Stomach (tissue), 9 donors: ENCODE results near the gene SYT7. TPM values are rescaled to one million over a fixed set of nuclear protein-coding genes. Genes with fewer than 3 reads are reported as not detected.

Experiments
- DNase-seq, 2 donors: peaks; one replicate each; pipeline versions ENCODE4 v3.0.0 to v3.0.0-alpha.2; 2013 to 2019
- H3K27ac ChIP-seq, 5 donors: fragments of 200-600 bp in 4 of 5; sonication (generic) in 4 of 5; one replicate each; pipeline ENCODE4 v1.5.1; 2013 to 2019; ENCODE audit warnings: mild to moderate bottlenecking in 1 of 5, moderate library complexity in 1 of 5
- H3K27me3 ChIP-seq, 3 donors: fragments of 200-600 bp; sonication (generic); one replicate each; pipeline ENCODE4 v1.5.1; 2017 to 2019; ENCODE audit warnings: mixed run types in 1 of 3
- H3K36me3 ChIP-seq, 4 donors: fragments of 200-600 bp; sonication (generic); 1 replicate in 3 of 4; 2 replicates in 1 of 4; pipeline ENCODE4 v1.5.1; 2016 to 2019
- H3K4me1 ChIP-seq, 4 donors: fragments of 200-600 bp; sonication (generic); one replicate each; pipeline ENCODE4 v1.5.1; 2016 to 2019
- H3K4me3 ChIP-seq, 4 donors: fragments of 200-600 bp; sonication (generic) in 3 of 4; one replicate each; pipeline ENCODE4 v1.5.1; 2016 to 2019; ENCODE audit warnings: mild to moderate bottlenecking in 1 of 4
- H3K9me3 ChIP-seq, 4 donors: fragments of 200-600 bp; sonication (generic); one replicate each; pipeline ENCODE4 v1.5.1; 2016 to 2019
- EP300 ChIP-seq: sonication (generic); formaldehyde crosslinking; IDR thresholded peaks from one replicate; pipeline ENCODE4 v1.6.1; 2017; ENCODE audit warnings: antibody characterized with exemption
- POLR2A ChIP-seq, 4 donors: fragments of 450-650 bp; IDR thresholded peaks; one replicate each; pipeline ENCODE4 v1.6.1; 2016; ENCODE audit warnings: antibody characterized with exemption in 4 of 4, control low read depth in 2 of 4, mild to moderate bottlenecking in 1 of 4, moderate library complexity in 1 of 4
- POLR2AphosphoS5 ChIP-seq, 3 donors: sonication (generic); formaldehyde crosslinking; IDR thresholded peaks; one replicate each; pipeline ENCODE4 v1.6.1; 2016; ENCODE audit warnings: antibody characterized with exemption in 3 of 3
- WGBS, 5 donors: extraction: QIAGEN DNeasy Blood & Tissue Kit in 3 of 5; methylation state at CpG; one replicate each; pipeline versions ENCODE4 v1.1.5 to v1.1.7; 2013 to 2018; 5-methylcytosine and 5-hydroxymethylcytosine counted together
- intact Hi-C: fragments of 100-400 bp; cut with DNase I; formaldehyde crosslinking; loops from one replicate; pipeline ENCODE4 v1.15.1; 2023; ENCODE audit warnings: low total_unique reads
- polyA plus RNA-seq, 3 donors: library from polyadenylated mRNA; stranded (reverse); fragments of 200-250 nt; gene quantifications; one replicate each; pipeline ENCODE4 v1.2.3, GENCODE V29; 2013
- total RNA-seq, 5 donors: library from RNA; depleted of rRNA; stranded (reverse); fragments of >200 nt; gene quantifications; one replicate each; pipeline versions ENCODE4 v1.1.0 to v1.2.3, GENCODE V29; 2014 to 2016
- TF ChIP-seq, protein P1 (sequence below), 7 experiments: fragments of 450-650 bp in 4 of 7; fragments of 200-600 bp in 3 of 7; sonication (generic) in 3 of 7; IDR thresholded peaks; one replicate each; pipeline ENCODE4 v1.5.1; 2016 to 2019; ENCODE audit warnings: antibody characterized with exemption in 7 of 7, control low read depth in 2 of 7, mild to moderate bottlenecking in 1 of 7
- donor health status: healthy with polysubstance abuse.
- donor health status: Bipolar disorder and iron deficiency.
- donor health status: healthy.

Gene SYT7
- total and polyA plus RNA-seq, 8 donors: 0.92 to 8.4 (median 1.4) TPM; not detected in 1

DNA sequence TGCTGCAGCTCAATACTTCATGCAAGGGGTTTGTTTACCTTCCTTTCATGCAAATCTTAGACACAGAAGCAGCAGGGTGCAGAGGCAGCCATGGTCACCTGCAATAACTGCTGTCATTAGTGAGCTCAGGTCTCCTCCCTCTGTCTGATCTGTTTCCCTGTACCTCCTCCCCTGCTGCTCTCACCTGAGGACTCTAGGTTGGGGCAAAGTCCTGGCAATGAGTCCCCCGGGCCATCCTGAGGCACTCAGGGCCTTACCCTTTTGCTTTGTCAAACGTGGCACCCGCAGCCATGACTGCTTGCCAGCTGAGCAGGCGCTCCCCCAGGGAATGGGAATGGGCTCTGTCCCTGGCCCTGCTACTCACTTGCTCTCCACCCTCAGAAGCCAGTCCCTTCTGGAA lies 68.4 kb downstream of the SYT7 start:
- intact Hi-C loops: no loop called here
- Histone ChIP-seq H3K27me3 (peaks cover 2 to 86% (median 50%) of the 10 kb centered on the region in 3 donors), H3K27ac (peak overlapping the region in 2 of 5 donors; percentile 41 to 81), H3K4me3 (no peak overlapping the region), H3K4me1 (peaks cover 25 to 50% (median 33%) of the 10 kb centered on the region in 4 donors), H3K36me3 (no peaks in the 10 kb centered on the region), H3K9me3 (no peaks in the 10 kb centered on the region)
- DNase-seq: no peak
- TF ChIP-seq EP300 (no peak), POLR2A (IDR thresholded peaks at IDR 0.05) (no peak), POLR2AphosphoS5 (IDR thresholded peaks at IDR 0.05) (no peak)
- TF ChIP-seq, protein P1, sequence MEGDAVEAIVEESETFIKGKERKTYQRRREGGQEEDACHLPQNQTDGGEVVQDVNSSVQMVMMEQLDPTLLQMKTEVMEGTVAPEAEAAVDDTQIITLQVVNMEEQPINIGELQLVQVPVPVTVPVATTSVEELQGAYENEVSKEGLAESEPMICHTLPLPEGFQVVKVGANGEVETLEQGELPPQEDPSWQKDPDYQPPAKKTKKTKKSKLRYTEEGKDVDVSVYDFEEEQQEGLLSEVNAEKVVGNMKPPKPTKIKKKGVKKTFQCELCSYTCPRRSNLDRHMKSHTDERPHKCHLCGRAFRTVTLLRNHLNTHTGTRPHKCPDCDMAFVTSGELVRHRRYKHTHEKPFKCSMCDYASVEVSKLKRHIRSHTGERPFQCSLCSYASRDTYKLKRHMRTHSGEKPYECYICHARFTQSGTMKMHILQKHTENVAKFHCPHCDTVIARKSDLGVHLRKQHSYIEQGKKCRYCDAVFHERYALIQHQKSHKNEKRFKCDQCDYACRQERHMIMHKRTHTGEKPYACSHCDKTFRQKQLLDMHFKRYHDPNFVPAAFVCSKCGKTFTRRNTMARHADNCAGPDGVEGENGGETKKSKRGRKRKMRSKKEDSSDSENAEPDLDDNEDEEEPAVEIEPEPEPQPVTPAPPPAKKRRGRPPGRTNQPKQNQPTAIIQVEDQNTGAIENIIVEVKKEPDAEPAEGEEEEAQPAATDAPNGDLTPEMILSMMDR (IDR thresholded peaks at IDR 0.05): no peak
- 52 to 79% (median 67%) methylated on average over 4 of the region's 4 CpGs for WGBS, 5 donors

GRCh38 chr11:61511383-61511782 lies 69.5 kb downstream of the SYT7 start:
- H3K4me1 ChIP-seq: peaks cover 21 to 42% (median 24%) of the 10 kb centered on the region in 4 donors
- TF ChIP-seq EP300 (no peak), POLR2AphosphoS5 (IDR thresholded peaks at IDR 0.05) (no peak), POLR2A (IDR thresholded peaks at IDR 0.05) (no peak)
- TF ChIP-seq, protein P1 (IDR thresholded peaks at IDR 0.05): no peak
- DNase-seq: no peak
- peak overlapping the region in 4 of 5 donors; percentile 19 to 81 (median 45) for H3K27ac ChIP-seq
- WGBS, 5 donors: 56 to 64% (median 59%) methylated on average over 3 of the region's 3 CpGs
- no peaks in the 10 kb centered on the region for H3K36me3 ChIP-seq
- no peak overlapping the region for H3K4me3 ChIP-seq
- H3K9me3 ChIP-seq: no peaks in the 10 kb centered on the region
- intact Hi-C loops: no loop called here
- peaks cover 2 to 85% (median 46%) of the 10 kb centered on the region in 3 donors for H3K27me3 ChIP-seq

DNA sequence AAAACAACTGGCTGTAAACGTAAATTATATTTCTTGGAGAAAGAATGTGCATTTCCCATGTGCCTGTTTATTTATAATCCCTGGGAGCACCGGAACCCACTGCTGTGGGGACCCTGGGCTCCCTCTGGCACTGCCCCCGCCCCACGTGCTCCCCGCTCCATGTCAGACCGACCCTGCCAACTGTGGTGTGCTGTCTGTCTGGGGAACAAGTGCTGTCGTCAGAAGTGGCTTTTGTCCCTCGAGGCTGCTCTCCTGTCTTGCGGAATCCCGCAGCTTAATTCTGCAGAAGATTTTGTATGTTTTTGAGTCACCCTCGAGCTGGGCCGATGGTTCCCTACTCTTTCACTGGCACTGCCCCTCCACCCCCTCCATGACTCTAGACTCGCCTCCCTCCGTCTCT lies 69.9 kb downstream of the SYT7 start:
- no peak for DNase-seq
- Histone ChIP-seq H3K36me3 (no peaks in the 10 kb centered on the region), H3K27ac (peak overlapping the region in 3 of 5 donors; percentile 9 to 81 (median 70)), H3K27me3 (peaks cover 2 to 85% (median 49%) of the 10 kb centered on the region in 3 donors), H3K4me3 (no peak overlapping the region), H3K9me3 (no peaks in the 10 kb centered on the region), H3K4me1 (peaks cover 18 to 39% (median 22%) of the 10 kb centered on the region in 4 donors)
- TF ChIP-seq EP300 (no peak), POLR2AphosphoS5 (IDR thresholded peaks at IDR 0.05) (no peak), POLR2A (IDR thresholded peaks at IDR 0.05) (no peak)
- TF ChIP-seq, protein P1 (IDR thresholded peaks at IDR 0.05): no peak
- intact Hi-C loops: no loop called here
- 74 to 85% (median 79%) methylated on average over 14 of the region's 14 CpGs for WGBS, 5 donors

DNA sequence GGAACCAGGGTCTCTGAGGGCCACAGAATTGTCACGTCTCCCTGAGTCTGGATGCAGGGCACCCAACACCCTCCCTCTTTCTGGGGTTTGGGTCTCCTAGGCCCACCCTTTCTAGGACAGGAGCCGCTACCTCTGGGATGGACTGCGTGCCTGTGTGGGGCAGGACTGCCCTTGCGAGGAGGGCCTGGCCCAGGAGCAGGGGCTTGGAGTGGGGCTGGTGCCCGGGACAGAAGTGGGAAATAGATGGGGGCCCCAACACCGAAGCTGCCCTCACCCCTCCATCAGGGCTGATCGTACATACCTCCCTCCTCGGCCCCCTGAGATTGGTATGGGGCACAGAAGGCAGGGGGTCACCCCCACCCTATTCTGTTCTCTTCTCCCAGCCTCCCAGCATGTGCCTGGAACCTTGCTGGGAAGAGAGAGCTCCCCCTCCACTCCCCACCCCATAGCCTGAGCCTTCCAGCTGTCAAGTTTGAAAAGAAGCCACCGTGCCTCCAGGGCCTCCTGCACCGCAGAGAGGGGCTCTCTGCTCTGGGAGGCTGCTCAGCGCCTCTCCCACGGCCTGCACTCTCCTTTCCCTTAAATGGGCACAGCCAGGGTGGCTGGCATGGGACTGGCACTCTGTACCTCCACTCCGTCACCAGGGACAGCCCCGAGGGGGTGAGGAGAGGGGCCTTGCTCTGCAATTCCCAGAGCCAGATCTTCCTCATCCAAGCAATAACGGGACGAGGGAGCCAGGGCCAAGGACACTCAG lies 70.5 kb downstream of the SYT7 start:
- Histone ChIP-seq H3K9me3 (no peaks in the 10 kb centered on the region), H3K36me3 (no peaks in the 10 kb centered on the region), H3K27ac (peak overlapping the region in 4 of 5 donors; percentile 9 to 81 (median 60)), H3K4me3 (peak overlapping the region in 1 of 4 donors; percentile 38), H3K4me1 (peaks cover 18 to 39% (median 22%) of the 10 kb centered on the region in 4 donors), H3K27me3 (peaks cover 2 to 87% (median 54%) of the 10 kb centered on the region in 3 donors)
- TF ChIP-seq EP300 (peak; percentile 36), POLR2A (IDR thresholded peaks at IDR 0.05) (no peak), POLR2AphosphoS5 (IDR thresholded peaks at IDR 0.05) (no peak)
- TF ChIP-seq, protein P1 (IDR thresholded peaks at IDR 0.05): no peak
- 75 to 83% (median 83%) methylated on average over 10 to 16 of the region's 16 CpGs for WGBS, 5 donors
- DNase-seq: no peak
- intact Hi-C loops: no loop called here
